PC-3 (cell line): ENCODE measurements around the gene HPCA. TPM values are rescaled to one million over a fixed set of nuclear protein-coding genes. Genes with fewer than 3 reads are reported as not detected.

ENCODE experiments used
- ATAC-seq: fragments of 200-7000 bp; cut with Tn5 transposase; 2 replicates; pipeline ENCODE4 v1.9.1; 2020; ENCODE audit warnings: mild to moderate bottlenecking, moderate library complexity
- BruUV-seq: library from RNA; stranded (reverse); fragments of 400-500 nt; replicated peaks from 2 replicates; lab custom pipeline; 2021; lab: Mats Ljungman, UMichigan
- CTCF ChIA-PET: fragments of 300-600 bp; sonication (Branson Sonifier 250); formaldehyde crosslinking; loops from one replicate; lab custom pipeline; 2022; ENCODE audit warnings: antibody characterized with exemption; lab: Charles Lee
- POLR2A ChIA-PET: fragments of 300-600 bp; sonication (Branson Sonifier 250); formaldehyde crosslinking; loops from one replicate; lab custom pipeline; 2022; ENCODE audit warnings: antibody characterized with exemption; ENCODE audit not compliant: unreplicated experiment; lab: Charles Lee
- DNase-seq: peaks from one replicate; pipeline ENCODE4 v3.0.0-alpha.2; 2015
- H2AFZ ChIP-seq: fragments of 300-600 bp; sonication (generic); 2 replicates; pipeline ENCODE4 v1.6.0; 2016; ENCODE audit warnings: antibody characterized with exemption, low read length
- H3F3A ChIP-seq: fragments of 300-600 bp; sonication (generic); one replicate; pipeline ENCODE4 v1.6.0; 2017; ENCODE audit warnings: antibody characterized with exemption, low read length, control low read depth, mild to moderate bottlenecking; ENCODE audit not compliant: unreplicated experiment
- H3K27ac ChIP-seq: fragments of 300-600 bp; sonication (generic); 2 replicates; pipeline ENCODE4 v1.5.1; 2016; ENCODE audit warnings: mild to moderate bottlenecking, low read length
- H3K27me3 ChIP-seq: fragments of 300-600 bp; sonication (generic); 2 replicates; pipeline ENCODE4 v1.6.1; 2016; ENCODE audit warnings: low read length, mixed read lengths
- H3K36me3 ChIP-seq: fragments of 300-600 bp; sonication (generic); 2 replicates; pipeline ENCODE4 v1.6.1; 2016; ENCODE audit warnings: low read depth, mixed run types, low read length, mixed read lengths
- H3K4me1 ChIP-seq: fragments of 300-600 bp; sonication (generic); 2 replicates; pipeline ENCODE4 v1.5.1; 2016; ENCODE audit warnings: low read length; ENCODE audit not compliant: insufficient read depth
- H3K4me2 ChIP-seq: fragments of 300-600 bp; sonication (generic); 2 replicates; pipeline ENCODE4 v1.6.0; 2016; ENCODE audit warnings: low read length
- H3K4me3 ChIP-seq: fragments of 300-600 bp; sonication (generic); 2 replicates; pipeline ENCODE4 v1.5.1; 2016; ENCODE audit warnings: mild to moderate bottlenecking, low read length, mixed read lengths
- H3K79me2 ChIP-seq: fragments of 300-600 bp; sonication (generic); 2 replicates; pipeline ENCODE4 v1.6.1; 2017; ENCODE audit warnings: low read length, mixed read lengths
- H3K9ac ChIP-seq: fragments of 300-600 bp; sonication (generic); 2 replicates; pipeline ENCODE4 v1.6.0; 2016; ENCODE audit warnings: mild to moderate bottlenecking, low read length
- H3K9me2 ChIP-seq: fragments of 300-600 bp; sonication (generic); replicated peaks from 2 replicates; pipeline ENCODE4 v1.6.1; 2016; ENCODE audit warnings: mixed run types, low read length, mixed read lengths
- H3K9me3 ChIP-seq: fragments of 300-600 bp; sonication (generic); 2 replicates; pipeline ENCODE4 v1.6.1; 2016; ENCODE audit warnings: low read length, mixed read lengths
- H4K20me1 ChIP-seq: fragments of 300-600 bp; sonication (generic); 2 replicates; pipeline ENCODE4 v1.6.1; 2016; ENCODE audit warnings: low read length, mixed read lengths
- EZH2 ChIP-seq: fragments of 300-600 bp; sonication (generic); IDR thresholded peaks from one replicate; pipeline ENCODE4 v1.6.1; 2017; ENCODE audit warnings: antibody characterized with exemption, mild to moderate bottlenecking, low read length; ENCODE audit not compliant: unreplicated experiment
- EZH2phosphoT487 ChIP-seq: fragments of 300-600 bp; sonication (generic); IDR thresholded peaks from 2 replicates; pipeline ENCODE4 v1.6.1; 2018; ENCODE audit warnings: mild to moderate bottlenecking, antibody characterized with exemption, low read length, borderline replicate concordance
- intact Hi-C: fragments of 100-400 bp; cut with micrococcal nuclease; formaldehyde crosslinking; loops from 2 replicates; pipeline ENCODE4 v1.9.0; 2023
- total RNA-seq: library from RNA; depleted of rRNA; stranded (reverse); fragments of >200 nt; gene quantifications from 2 replicates; pipeline ENCODE4 v1.2.3, GENCODE V29; 2014
- TF ChIP-seq, protein P1 (sequence below): fragments of 300-600 bp; sonication (generic); conservative IDR thresholded peaks from 2 replicates; pipeline ENCODE4 v1.5.1; 2017; ENCODE audit warnings: antibody characterized with exemption, low read depth, mild to moderate bottlenecking, low read length

HPCA gene
- total RNA-seq, 1 experiment from 2014 or later: not detected

DNA sequence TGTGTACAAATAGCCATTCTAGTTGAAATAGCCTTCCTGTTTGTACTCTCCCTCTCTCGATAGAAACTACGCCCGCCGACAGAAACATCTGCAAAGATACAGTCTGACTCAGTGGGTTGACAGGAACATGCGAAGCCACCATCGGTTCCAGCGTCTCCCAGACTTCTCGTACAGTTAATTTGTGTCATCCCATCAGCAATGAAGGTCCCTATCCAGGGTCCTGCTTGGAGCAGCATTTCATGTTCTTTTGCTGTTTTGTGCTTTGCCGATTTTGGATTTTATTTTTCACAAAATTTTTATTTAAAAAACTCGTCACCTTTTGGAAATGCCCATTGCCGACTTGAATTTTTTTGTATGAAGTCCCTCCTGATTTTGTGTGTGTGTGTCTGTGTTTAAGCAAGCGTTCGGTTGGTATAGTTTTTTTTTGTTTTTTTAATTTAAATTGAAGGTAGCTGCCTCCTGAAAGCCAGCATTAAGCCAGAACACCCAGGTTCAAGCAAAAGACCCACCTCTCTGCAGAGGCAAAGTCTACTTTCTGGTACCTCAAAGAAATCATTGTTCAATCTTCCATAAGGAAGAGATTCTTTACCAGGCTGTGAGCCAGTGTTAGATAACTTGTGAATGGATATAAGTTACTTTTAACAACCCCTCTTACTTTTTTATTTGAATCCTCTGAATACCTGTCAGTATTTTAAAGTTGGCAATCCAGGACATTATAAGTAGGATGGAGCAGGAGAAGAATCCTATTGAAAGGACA is 30.3 kb upstream of the HPCA start:
- no peak overlapping the region for H3K9ac ChIP-seq
- no peaks in the 10 kb centered on the region for H3K4me1 ChIP-seq
- ChIA-PET POLR2A (no interaction called here), CTCF (no interaction called here)
- H3K9me2 ChIP-seq: no peaks in the 10 kb centered on the region
- no peaks in the 10 kb centered on the region for H3K79me2 ChIP-seq
- H3K27me3 ChIP-seq: no peaks in the 10 kb centered on the region
- H3K27ac ChIP-seq: no peak overlapping the region
- intact Hi-C loops: no loop called here
- ATAC-seq (no peak), DNase-seq (no peak)
- no TSS peak for BruUV-seq
- no peaks in the 10 kb centered on the region for H3K9me3 ChIP-seq
- H3K4me3 ChIP-seq: no peak overlapping the region
- peaks cover 6% of the 10 kb centered on the region; the same call in 1 of the 2 replicates for H3K36me3 ChIP-seq
- H4K20me1 ChIP-seq: no peaks in the 10 kb centered on the region
- no peaks in the 10 kb centered on the region for H3F3A ChIP-seq
- H3K4me2 ChIP-seq: no peak overlapping the region
- TF ChIP-seq EZH2: no peak
- TF ChIP-seq EZH2phosphoT487: no peak
- TF ChIP-seq, protein P1, sequence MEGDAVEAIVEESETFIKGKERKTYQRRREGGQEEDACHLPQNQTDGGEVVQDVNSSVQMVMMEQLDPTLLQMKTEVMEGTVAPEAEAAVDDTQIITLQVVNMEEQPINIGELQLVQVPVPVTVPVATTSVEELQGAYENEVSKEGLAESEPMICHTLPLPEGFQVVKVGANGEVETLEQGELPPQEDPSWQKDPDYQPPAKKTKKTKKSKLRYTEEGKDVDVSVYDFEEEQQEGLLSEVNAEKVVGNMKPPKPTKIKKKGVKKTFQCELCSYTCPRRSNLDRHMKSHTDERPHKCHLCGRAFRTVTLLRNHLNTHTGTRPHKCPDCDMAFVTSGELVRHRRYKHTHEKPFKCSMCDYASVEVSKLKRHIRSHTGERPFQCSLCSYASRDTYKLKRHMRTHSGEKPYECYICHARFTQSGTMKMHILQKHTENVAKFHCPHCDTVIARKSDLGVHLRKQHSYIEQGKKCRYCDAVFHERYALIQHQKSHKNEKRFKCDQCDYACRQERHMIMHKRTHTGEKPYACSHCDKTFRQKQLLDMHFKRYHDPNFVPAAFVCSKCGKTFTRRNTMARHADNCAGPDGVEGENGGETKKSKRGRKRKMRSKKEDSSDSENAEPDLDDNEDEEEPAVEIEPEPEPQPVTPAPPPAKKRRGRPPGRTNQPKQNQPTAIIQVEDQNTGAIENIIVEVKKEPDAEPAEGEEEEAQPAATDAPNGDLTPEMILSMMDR: no peak
- H2AFZ ChIP-seq: no peak overlapping the region

DNA sequence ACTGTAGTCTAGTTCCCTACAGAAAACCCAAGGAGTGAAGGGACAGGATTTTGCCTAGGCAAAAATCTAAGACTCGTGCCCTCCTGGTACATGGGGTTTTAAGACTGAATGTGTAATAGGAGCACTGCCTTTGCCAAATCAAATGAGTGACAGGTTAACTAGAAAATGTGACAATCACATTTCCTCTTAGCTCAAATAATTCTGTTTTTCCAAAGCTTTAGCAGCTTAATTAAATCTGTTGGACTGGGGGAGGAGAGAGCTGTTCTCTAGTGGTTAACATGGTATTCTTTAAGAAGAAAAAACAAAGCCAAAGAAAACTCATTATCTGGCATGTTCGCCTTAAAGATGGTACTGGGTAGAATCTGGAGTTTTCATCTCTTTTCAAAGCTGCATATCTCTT is 28.2 kb upstream of the HPCA start:
- no peak for DNase-seq
- H3K9me3 ChIP-seq: no peaks in the 10 kb centered on the region
- no TSS peak for BruUV-seq
- intact Hi-C loops: no loop called here
- H3F3A ChIP-seq: no peaks in the 10 kb centered on the region
- no peak overlapping the region for H2AFZ ChIP-seq
- CTCF ChIA-PET: no interaction called here
- H3K9me2 ChIP-seq: no peaks in the 10 kb centered on the region
- no peaks in the 10 kb centered on the region for H3K27me3 ChIP-seq
- no peaks in the 10 kb centered on the region for H3K4me1 ChIP-seq
- no peaks in the 10 kb centered on the region for H3K79me2 ChIP-seq
- no peak overlapping the region for H3K4me3 ChIP-seq
- peaks cover 4% of the 10 kb centered on the region; the same call in 1 of the 2 replicates for H3K36me3 ChIP-seq
- POLR2A ChIA-PET: no interaction called here
- no peak overlapping the region for H3K27ac ChIP-seq
- no peaks in the 10 kb centered on the region for H4K20me1 ChIP-seq
- TF ChIP-seq, protein P1: no peak
- TF ChIP-seq EZH2: no peak
- TF ChIP-seq EZH2phosphoT487: no peak
- H3K4me2 ChIP-seq: no peak overlapping the region
- no peak for ATAC-seq
- no peak overlapping the region for H3K9ac ChIP-seq

DNA sequence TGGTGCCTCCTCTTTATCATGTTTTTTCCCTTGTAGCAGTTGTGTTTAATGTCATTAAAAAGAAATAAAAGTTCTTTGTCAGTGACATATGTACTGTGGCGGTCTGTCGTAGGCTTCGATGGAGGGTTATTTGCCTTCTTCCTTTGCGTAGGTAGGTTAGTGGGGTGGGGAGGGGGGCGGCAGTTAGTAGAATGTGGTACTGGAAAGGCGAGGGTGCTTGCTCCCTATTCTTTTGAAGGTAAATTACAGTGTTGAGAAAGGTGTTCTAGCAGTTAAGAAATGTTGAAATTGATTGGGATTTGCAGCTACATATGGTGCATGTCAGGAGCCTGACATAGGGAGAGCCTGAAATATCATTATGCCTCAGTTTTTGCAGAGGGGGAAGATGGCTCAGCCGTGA is 27.5 kb upstream of the HPCA start:
- no peak for TF ChIP-seq EZH2phosphoT487
- TF ChIP-seq EZH2: no peak
- TF ChIP-seq, protein P1: no peak
- no peak overlapping the region for H3K9ac ChIP-seq
- no peaks in the 10 kb centered on the region for H4K20me1 ChIP-seq
- H3K9me3 ChIP-seq: no peaks in the 10 kb centered on the region
- CTCF ChIA-PET: no interaction called here
- H3K36me3 ChIP-seq: peaks cover 4% of the 10 kb centered on the region; the same call in 1 of the 2 replicates
- no peak overlapping the region for H3K27ac ChIP-seq
- no peaks in the 10 kb centered on the region for H3K4me1 ChIP-seq
- DNase-seq: no peak
- no TSS peak for BruUV-seq
- H3F3A ChIP-seq: no peaks in the 10 kb centered on the region
- no peak overlapping the region for H3K4me2 ChIP-seq
- no peak overlapping the region for H2AFZ ChIP-seq
- H3K27me3 ChIP-seq: no peaks in the 10 kb centered on the region
- intact Hi-C loops: no loop called here
- H3K79me2 ChIP-seq: no peaks in the 10 kb centered on the region
- no peaks in the 10 kb centered on the region for H3K9me2 ChIP-seq
- no peak for ATAC-seq
- POLR2A ChIA-PET: no interaction called here
- no peak overlapping the region for H3K4me3 ChIP-seq
